GM12864 (cell line): ENCODE measurements around the gene NAA80.

ENCODE experiments used
- DNase-seq: peaks from one replicate; pipeline ENCODE4 v3.0.0-alpha.2; 2011; ENCODE audit warnings: low read depth
- H3K4me3 ChIP-seq: 2 replicates; pipeline ENCODE4 v1.5.1; 2011; ENCODE audit warnings: mild to moderate bottlenecking, low read depth, low read length, control low read depth
- CTCF ChIP-seq: IDR thresholded peaks from 2 replicates; pipeline ENCODE4 v1.5.1; 2011; ENCODE audit warnings: low read depth, mild to moderate bottlenecking, moderate library complexity, low read length, control low read depth, inconsistent platforms; ENCODE audit errors: missing control alignments

NAA80 gene

DNA sequence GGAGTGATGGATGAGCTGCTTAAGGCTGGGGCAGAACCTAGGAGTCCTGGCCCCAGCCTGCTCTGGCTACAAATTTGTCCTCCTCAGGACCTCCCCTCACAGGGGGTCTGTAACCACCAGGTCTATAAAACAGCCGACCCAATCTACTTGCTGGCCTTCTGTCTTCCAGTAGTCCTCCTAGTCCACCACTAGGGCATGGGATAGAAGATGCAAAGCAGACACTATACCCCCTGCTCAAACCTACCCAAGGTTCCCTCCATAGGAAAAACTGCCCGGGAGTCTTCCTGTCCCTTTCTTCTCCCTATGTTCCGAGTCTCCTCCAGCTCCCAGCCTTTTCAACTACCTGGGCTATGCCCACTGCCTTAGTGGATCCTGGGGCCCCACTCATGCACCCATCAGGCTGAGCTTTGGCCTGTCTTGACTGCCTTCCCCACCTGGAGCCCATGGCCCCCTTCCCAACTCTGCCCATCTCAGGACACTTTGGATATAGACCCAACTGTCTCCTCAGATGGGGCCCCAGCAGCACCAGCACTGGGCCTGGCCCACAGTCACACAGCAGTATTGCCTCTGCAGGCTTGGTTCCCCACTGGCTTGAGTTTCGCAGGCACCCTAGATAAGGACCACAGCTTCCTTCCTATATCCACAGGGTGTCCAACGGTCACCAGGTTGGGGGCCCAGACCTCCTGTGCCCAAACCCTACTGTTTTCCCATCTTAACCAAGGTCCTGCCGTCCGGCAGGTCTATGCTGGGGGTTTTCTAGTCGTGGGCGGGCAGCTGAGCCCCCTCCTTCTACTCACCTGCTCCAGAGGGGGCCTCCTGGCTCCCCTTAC is 1.1 kb downstream of the NAA80 start:
- no peak for TF ChIP-seq CTCF
- no peak for DNase-seq
- peak overlapping the region; percentile 75 for H3K4me3 ChIP-seq

DNA sequence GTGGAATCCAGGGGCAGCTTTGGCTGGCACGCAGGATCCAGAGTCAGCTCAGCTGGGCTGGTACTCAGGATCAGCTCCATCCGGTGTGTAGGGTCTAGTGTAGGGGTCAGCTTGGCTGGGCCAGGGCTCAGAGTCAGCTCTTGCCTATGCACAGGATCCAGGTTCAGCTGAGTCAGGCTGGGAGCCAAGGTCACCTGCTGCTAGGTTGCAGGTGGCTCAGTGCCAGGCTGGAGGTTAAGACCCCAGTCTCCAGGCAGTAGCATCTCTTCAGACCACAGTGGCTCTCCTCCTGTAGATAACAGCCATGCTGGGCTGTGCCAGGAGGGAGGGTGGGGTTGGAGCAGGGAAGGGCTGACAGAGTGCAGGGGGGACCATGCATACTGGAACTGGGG is 1.8 kb downstream of the NAA80 start:
- no peak overlapping the region for H3K4me3 ChIP-seq
- no peak for TF ChIP-seq CTCF
- DNase-seq = no peak

- DNase-seq = no peak
- no peak for TF ChIP-seq CTCF
- H3K4me3 ChIP-seq = no peak overlapping the region
Observed at GRCh38 chr3:50296721-50297383, 2.4 kb downstream of the NAA80 start.

GRCh38 chr3:50295553-50296431 is 3.4 kb downstream of the NAA80 start:
- no peak overlapping the region for H3K4me3 ChIP-seq
- no peak for DNase-seq
- no peak for TF ChIP-seq CTCF

DNA sequence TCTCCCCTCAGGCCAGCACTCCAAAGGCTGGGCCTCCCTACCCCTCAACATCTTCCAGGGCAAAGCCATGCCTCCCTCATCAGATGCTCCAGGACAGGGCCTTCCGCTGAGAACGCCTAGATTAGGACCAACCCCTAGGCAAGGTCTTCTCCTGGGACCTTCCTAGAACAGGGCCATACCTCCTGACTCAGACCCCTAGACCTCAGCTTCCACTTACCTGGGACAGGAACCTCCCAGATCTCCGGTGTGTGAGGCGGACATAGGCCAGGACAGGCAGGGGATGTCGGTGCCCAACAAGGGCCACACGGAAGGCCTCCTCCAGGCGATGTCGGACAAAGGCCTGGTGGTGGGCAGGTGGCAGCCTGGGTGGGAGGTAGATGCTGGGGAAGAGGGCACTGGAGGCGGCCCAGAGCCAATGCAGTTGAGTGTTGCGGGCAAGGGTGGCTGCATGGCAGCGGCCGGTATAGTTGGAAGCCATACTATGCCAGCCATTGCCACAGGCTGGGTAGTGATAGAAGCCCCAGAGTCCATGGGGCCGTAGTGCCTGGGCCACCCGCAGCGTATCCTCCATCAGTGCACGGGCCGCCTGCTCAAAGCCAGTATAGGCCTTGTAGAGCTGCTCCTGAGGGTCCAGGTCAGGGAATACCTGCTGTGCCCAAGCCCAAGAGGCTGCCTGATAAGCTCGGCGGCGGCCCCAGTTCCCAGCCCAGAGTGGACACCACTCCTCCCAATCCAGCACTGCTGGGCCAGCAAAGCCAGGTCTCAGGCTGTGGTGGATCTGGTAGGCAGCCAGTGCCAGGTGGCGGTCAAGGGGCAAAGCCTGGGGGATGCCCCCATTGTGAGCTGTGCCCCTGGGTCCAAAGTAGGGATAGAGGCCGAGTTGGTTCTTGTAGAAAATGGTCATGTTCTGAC is 4.5 kb downstream of the NAA80 start:
- no peak for TF ChIP-seq CTCF
- no peak overlapping the region for H3K4me3 ChIP-seq
- no peak for DNase-seq

DNA sequence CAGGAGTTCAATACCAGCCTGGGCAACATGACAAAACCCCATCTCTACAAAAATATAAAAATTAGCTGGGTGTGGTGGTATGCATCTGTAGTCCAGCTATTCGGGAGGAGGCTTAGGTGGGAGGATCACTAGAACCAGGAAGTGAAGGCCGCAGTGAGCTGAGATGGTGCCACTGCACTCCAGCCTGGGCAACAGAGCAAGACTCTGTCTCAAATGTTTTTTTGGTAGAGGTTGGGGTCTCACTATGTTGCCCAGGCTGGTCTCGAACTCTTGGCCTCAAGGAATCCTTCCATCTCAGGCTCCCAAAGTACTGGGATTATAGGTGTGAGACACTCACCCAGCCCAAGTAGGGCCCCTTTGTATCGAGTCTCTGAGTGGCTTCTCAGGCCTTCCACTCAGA is 5.1 kb downstream of the NAA80 start:
- no peak for TF ChIP-seq CTCF
- DNase-seq = no peak
- no peak overlapping the region for H3K4me3 ChIP-seq
